HG02588 (cell line): ENCODE data around the gene HSF2BP.
"Not testable (repeated sequence)": the region's sequence is repeated elsewhere in the genome, so short reads cannot be mapped to it uniquely, and the experiment has no call there.

Experiments
- ATAC-seq: cut with Tn5 transposase; IDR thresholded peaks from one replicate; pipeline ENCODE4 v1.9.1; 2021; ENCODE audit warnings: mild to moderate bottlenecking, moderate library complexity; ENCODE audit not compliant: unreplicated experiment

HSF2BP gene

GRCh38 chr21:43562451-43562850 is 96.8 kb downstream of the HSF2BP start:
- ATAC-seq = not testable (repeated sequence)

- ATAC-seq = not testable (repeated sequence)
Measured at GRCh38 chr21:43540561-43540960, 118.7 kb downstream of the HSF2BP start.

GRCh38 chr21:43522495-43523131 is 136.7 kb downstream of the HSF2BP start:
- ATAC-seq = not testable (repeated sequence)

- not testable (repeated sequence) for ATAC-seq
Measured at GRCh38 chr21:43517701-43518100, 141.6 kb downstream of the HSF2BP start.

- not testable (repeated sequence) for ATAC-seq
Measured at GRCh38 chr21:43516860-43517627, 142.2 kb downstream of the HSF2BP start.

GRCh38 chr21:43516295-43516847 is 142.9 kb downstream of the HSF2BP start:
- ATAC-seq = not testable (repeated sequence)

GRCh38 chr21:43514834-43515233 is 144.5 kb downstream of the HSF2BP start:
- ATAC-seq = not testable (repeated sequence)

- ATAC-seq = not testable (repeated sequence)
Measured at GRCh38 chr21:43513023-43513422, 146.3 kb downstream of the HSF2BP start.

GRCh38 chr21:43511209-43511608 is 148.1 kb downstream of the HSF2BP start:
- not testable (repeated sequence) for ATAC-seq

GRCh38 chr21:43510669-43511068 is 148.6 kb downstream of the HSF2BP start:
- ATAC-seq = not testable (repeated sequence)

GRCh38 chr21:43503892-43504291 is 155.4 kb downstream of the HSF2BP start:
- not testable (repeated sequence) for ATAC-seq

- ATAC-seq = not testable (repeated sequence)
Measured at GRCh38 chr21:43503075-43503750, 156.1 kb downstream of the HSF2BP start.

- ATAC-seq = not testable (repeated sequence)
Measured at GRCh38 chr21:43502407-43503071, 156.7 kb downstream of the HSF2BP start.

GRCh38 chr21:43498924-43499323 is 160.4 kb downstream of the HSF2BP start:
- ATAC-seq = not testable (repeated sequence)

GRCh38 chr21:43498065-43498464 is 161.2 kb downstream of the HSF2BP start:
- ATAC-seq = not testable (repeated sequence)

- ATAC-seq = not testable (repeated sequence)
Measured at GRCh38 chr21:43494279-43495012, 164.8 kb downstream of the HSF2BP start.

- ATAC-seq = not testable (repeated sequence)
Measured at GRCh38 chr21:43493471-43493870, 165.8 kb downstream of the HSF2BP start.

- ATAC-seq = not testable (repeated sequence)
Measured at GRCh38 chr21:43488235-43488634, 171.1 kb downstream of the HSF2BP start.

GRCh38 chr21:43486051-43486450 is 173.2 kb downstream of the HSF2BP start:
- not testable (repeated sequence) for ATAC-seq

- not testable (repeated sequence) for ATAC-seq
Measured at GRCh38 chr21:43485016-43485415, 174.3 kb downstream of the HSF2BP start.
